Tibial nerve (tissue), 4 donors: ENCODE data around the gene GPHA2. TPM values are rescaled to one million over a fixed set of nuclear protein-coding genes. Genes with fewer than 3 reads are reported as not detected.

Source experiments
- DNase-seq, 2 donors: peaks; one replicate each; pipeline ENCODE4 v3.0.0-alpha.2; 2019; ENCODE audit warnings: low spot score in 2 of 2
- H3K27ac ChIP-seq, 4 donors: fragments of 200-600 bp; sonication (generic) in 3 of 4; one replicate each; pipeline ENCODE4 v1.5.1; 2017 to 2019; ENCODE audit warnings: mild to moderate bottlenecking in 1 of 4
- H3K27me3 ChIP-seq, 2 donors: fragments of 200-600 bp; sonication (generic) in 1 of 2; one replicate each; pipeline versions ENCODE4 v1.5.1 to v1.6.0; 2017 to 2019
- H3K36me3 ChIP-seq, 3 donors: fragments of 200-600 bp; sonication (generic); one replicate each; pipeline ENCODE4 v1.5.1; 2018 to 2019
- H3K4me1 ChIP-seq, 4 donors: fragments of 200-600 bp; sonication (generic) in 3 of 4; one replicate each; pipeline ENCODE4 v1.5.1; 2017 to 2019
- H3K4me3 ChIP-seq, 4 donors: fragments of 200-600 bp; sonication (generic) in 3 of 4; one replicate each; pipeline ENCODE4 v1.5.1; 2017 to 2019; ENCODE audit warnings: mild to moderate bottlenecking in 1 of 4, moderate library complexity in 1 of 4
- H3K9me3 ChIP-seq, 4 donors: fragments of 200-600 bp; sonication (generic) in 3 of 4; one replicate each; pipeline ENCODE4 v1.5.1; 2017 to 2019
- EP300 ChIP-seq, 2 donors: sonication (generic); formaldehyde crosslinking; IDR thresholded peaks; one replicate each; pipeline ENCODE4 v1.6.1; 2017; ENCODE audit warnings: antibody characterized with exemption in 2 of 2, mild to moderate bottlenecking in 1 of 2
- POLR2A ChIP-seq, 2 donors: fragments of 450-650 bp; IDR thresholded peaks; one replicate each; pipeline ENCODE4 v1.6.1; 2017; ENCODE audit warnings: antibody characterized with exemption in 2 of 2, mild to moderate bottlenecking in 2 of 2, moderate library complexity in 2 of 2
- WGBS, 2 donors: methylation state at CpG; one replicate each; pipeline ENCODE4 v1.1.5; 2018; 5-methylcytosine and 5-hydroxymethylcytosine counted together
- total RNA-seq, 4 donors: library from RNA; depleted of rRNA; stranded (reverse); fragments of >200 nt; gene quantifications; one replicate each; pipeline ENCODE4 v1.1.0, GENCODE V29; 2016
- TF ChIP-seq, protein P1 (sequence below), 5 experiments: fragments of 200-600 bp in 3 of 5; fragments of 450-650 bp in 2 of 5; sonication (generic) in 3 of 5; IDR thresholded peaks; one replicate each; pipeline ENCODE4 v1.5.1; 2016 to 2019; ENCODE audit warnings: antibody characterized with exemption in 5 of 5, mild to moderate bottlenecking in 3 of 5, moderate library complexity in 2 of 5

Gene GPHA2
- total RNA-seq, 4 donors from 2014 or later: not detected

GRCh38 chr11:64923944-64924909, 11.5 kb downstream of the GPHA2 start, which contains the start of gene PPP2R5B:
TSS of gene PPP2R5B (plus strand) at chr11:64924689. CDS start at chr11:64925735, 1,046 bp downstream.
- Histone ChIP-seq H3K9me3 (no peaks in the 10 kb centered on the region), H3K4me1 (peaks cover 0 to 31% (median 13%) of the 10 kb centered on the region in 4 donors), H3K4me3 (peak within 1 kb of the TSS; percentile 72 to 98 (median 86)), H3K27ac (peak within 1 kb of the TSS; percentile 91 to 98 (median 92)), H3K36me3 (peaks cover 0 to 29% (median 0%) of the 10 kb centered on the region in 3 donors), H3K27me3 (no peaks in the 10 kb centered on the region)
- peak; percentile 88 to 92 for DNase-seq
- TF ChIP-seq, protein P1, sequence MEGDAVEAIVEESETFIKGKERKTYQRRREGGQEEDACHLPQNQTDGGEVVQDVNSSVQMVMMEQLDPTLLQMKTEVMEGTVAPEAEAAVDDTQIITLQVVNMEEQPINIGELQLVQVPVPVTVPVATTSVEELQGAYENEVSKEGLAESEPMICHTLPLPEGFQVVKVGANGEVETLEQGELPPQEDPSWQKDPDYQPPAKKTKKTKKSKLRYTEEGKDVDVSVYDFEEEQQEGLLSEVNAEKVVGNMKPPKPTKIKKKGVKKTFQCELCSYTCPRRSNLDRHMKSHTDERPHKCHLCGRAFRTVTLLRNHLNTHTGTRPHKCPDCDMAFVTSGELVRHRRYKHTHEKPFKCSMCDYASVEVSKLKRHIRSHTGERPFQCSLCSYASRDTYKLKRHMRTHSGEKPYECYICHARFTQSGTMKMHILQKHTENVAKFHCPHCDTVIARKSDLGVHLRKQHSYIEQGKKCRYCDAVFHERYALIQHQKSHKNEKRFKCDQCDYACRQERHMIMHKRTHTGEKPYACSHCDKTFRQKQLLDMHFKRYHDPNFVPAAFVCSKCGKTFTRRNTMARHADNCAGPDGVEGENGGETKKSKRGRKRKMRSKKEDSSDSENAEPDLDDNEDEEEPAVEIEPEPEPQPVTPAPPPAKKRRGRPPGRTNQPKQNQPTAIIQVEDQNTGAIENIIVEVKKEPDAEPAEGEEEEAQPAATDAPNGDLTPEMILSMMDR (IDR thresholded peaks at IDR 0.05): peak in 2 of 5 experiments; percentile 16 to 67
- TF ChIP-seq EP300 (IDR thresholded peaks at IDR 0.05): peak; percentile 59 to 83
- peak; percentile 37 to 78 for TF ChIP-seq POLR2A (IDR thresholded peaks at IDR 0.05)
- WGBS, 2 donors: 1% methylated on average over 18 to 31 of the region's 47 CpGs

- Histone ChIP-seq H3K27me3 (no peaks in the 10 kb centered on the region), H3K27ac (peak overlapping the region in 3 of 4 donors; percentile 91 to 98 (median 92)), H3K36me3 (peaks cover 0 to 19% (median 0%) of the 10 kb centered on the region in 3 donors), H3K4me1 (peaks cover 0 to 42% (median 15%) of the 10 kb centered on the region in 4 donors), H3K4me3 (peak overlapping the region in 1 of 4 donors; percentile 72), H3K9me3 (no peaks in the 10 kb centered on the region)
- WGBS, 2 donors: 84 to 100% methylated on average over 5 to 8 of the region's 11 CpGs
- TF ChIP-seq POLR2A (IDR thresholded peaks at IDR 0.05) (no peak), EP300 (IDR thresholded peaks at IDR 0.05) (no peak)
- TF ChIP-seq, protein P1 (IDR thresholded peaks at IDR 0.05): no peak
- DNase-seq: no peak
Measured at GRCh38 chr11:64923151-64923661, 12.5 kb downstream of the GPHA2 start.

- H3K27me3 ChIP-seq: no peaks in the 10 kb centered on the region
- no peak overlapping the region for H3K27ac ChIP-seq
- TF ChIP-seq POLR2A (IDR thresholded peaks at IDR 0.05) (no peak), EP300 (IDR thresholded peaks at IDR 0.05) (no peak)
- TF ChIP-seq, protein P1 (IDR thresholded peaks at IDR 0.05): no peak
- peaks cover 0 to 47% (median 19%) of the 10 kb centered on the region in 4 donors for H3K4me1 ChIP-seq
- H3K36me3 ChIP-seq: peaks cover 0 to under 1% (median 0%) of the 10 kb centered on the region in 3 donors
- H3K4me3 ChIP-seq: no peak overlapping the region
- 58 to 71% methylated on average over 2 to 3 of the region's 3 CpGs for WGBS, 2 donors
- no peaks in the 10 kb centered on the region for H3K9me3 ChIP-seq
- no peak for DNase-seq
Measured at GRCh38 chr11:64921384-64921783, 14.3 kb downstream of the GPHA2 start.

DNA sequence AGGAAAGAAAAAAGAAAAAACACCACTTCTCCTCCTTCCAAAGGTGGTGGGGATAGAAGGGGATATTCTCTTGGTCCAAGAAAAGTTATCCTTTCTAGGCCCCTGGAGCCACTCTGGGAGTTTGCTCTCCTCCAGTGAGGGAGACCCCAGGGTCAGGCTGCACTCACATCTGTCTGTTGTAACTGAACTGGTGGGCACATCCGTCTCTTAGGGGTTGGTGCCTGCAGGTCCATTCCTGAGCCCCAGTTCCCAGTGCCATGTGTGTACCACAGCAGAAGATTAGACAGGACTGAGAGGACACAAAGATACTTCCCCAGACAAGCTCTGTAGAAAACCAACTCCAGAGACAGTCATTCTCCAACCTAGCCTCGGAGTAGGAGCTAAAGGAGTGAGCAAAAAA, 15.6 kb downstream of the GPHA2 start:
- TF ChIP-seq, protein P1 (IDR thresholded peaks at IDR 0.05): no peak
- TF ChIP-seq EP300 (IDR thresholded peaks at IDR 0.05) (no peak), POLR2A (IDR thresholded peaks at IDR 0.05) (no peak)
- H3K4me1 ChIP-seq: peaks cover 0 to 47% (median 19%) of the 10 kb centered on the region in 4 donors
- no peaks in the 10 kb centered on the region for H3K36me3 ChIP-seq
- WGBS, 2 donors: 68 to 76% methylated on average over 2 of the region's 2 CpGs
- H3K4me3 ChIP-seq: no peak overlapping the region
- no peak for DNase-seq
- no peaks in the 10 kb centered on the region for H3K27me3 ChIP-seq
- no peak overlapping the region for H3K27ac ChIP-seq
- no peaks in the 10 kb centered on the region for H3K9me3 ChIP-seq
